HG03097 (cell line): Measurements from ENCODE around the gene DPP6.

Experiments
- ATAC-seq: cut with Tn5 transposase; IDR thresholded peaks from one replicate; pipeline ENCODE4 v1.9.1; 2021; ENCODE audit not compliant: unreplicated experiment, low FRiP score

DPP6 gene

DNA sequence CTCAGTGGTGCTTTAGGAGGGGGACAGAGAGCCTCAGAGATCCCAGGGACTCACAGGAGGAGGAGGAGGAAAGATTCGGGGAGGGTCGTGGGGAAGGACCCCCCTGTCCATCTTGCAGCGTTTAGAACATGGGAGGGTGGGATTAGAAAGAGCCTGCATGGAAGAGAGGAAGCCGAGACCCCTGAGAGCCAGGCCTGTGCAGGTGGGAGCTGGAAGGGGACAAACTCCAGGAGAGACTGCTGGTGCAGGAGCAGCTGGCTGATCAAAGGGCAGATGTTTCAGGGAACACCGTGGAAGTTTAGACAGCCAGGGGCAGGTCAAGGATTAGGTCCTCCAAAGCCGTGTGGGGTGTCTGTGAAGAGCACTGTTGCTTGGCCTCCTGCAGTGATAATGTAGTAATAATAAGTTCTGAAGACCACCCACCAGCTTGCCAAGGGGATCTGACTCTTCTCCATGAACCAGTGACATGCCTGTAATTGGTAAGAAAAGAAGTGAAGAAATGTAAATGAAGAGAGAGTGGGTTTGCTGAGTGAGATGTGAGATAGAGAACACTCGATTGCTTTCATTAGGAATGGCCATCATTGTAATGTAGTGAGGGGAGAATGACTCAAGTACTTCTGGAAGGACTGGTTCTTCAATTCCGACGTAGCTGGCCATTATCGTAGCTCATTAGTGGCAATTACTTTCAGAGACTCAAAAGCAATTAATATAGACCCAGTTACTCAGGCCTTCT lies 525.1 kb downstream of the DPP6 start:
- no peak for ATAC-seq

DNA sequence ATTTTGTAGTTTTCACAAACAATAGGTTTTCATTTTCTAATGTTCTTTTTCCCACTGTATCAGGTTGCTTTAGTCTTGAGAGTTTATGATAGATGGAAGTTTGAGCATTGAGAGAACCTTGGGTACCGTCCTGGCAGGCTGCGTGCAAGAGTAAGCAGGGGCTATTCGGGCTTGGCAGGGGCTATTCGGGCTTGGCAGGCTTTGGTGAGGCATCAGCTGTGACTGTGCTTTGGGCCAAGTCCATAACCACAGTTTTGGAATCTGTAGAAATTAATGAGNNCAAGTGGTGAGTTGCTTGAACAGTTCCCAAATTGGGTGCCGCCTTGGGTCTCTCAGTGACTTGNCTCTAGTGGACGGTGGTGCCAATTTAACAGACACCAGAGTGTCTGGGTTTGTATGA lies 526.1 kb downstream of the DPP6 start:
- ATAC-seq: no peak

GRCh38 chr7:154579711-154580110 lies 527.5 kb downstream of the DPP6 start:
- no peak for ATAC-seq

DNA sequence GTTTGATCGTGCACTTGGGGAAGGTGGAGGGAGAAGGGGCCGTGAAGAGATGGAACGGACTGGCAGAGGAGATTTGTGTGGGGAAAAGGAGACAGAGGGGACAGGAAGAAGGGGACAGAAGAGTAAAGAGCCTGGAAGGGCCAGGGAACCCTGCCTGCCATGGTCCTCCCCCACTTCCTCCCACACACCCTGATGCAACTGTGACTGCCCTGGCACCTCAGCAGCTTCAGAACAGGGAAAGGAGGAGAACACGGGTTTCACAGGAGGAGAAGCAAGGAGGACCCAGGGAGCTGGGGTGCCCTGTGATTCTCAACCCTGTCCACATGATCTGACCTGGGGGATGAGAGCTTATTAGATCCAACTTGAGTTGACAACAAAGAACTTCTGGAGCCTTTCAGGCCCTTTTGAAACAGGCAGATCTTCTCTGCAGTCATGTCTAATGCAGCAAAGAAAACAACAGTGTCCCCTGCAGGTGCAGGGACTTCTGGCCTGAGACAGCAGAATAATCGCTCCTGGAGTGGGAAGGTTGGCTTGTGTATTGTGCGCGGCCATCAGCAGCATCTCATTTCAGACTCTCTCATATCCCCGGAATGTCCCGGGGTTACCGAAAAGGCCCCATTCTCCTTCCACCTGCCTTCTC lies 529.2 kb downstream of the DPP6 start:
- ATAC-seq: no peak

- ATAC-seq: no peak
Measured at GRCh38 chr7:154583454-154583853, 531.3 kb downstream of the DPP6 start.

DNA sequence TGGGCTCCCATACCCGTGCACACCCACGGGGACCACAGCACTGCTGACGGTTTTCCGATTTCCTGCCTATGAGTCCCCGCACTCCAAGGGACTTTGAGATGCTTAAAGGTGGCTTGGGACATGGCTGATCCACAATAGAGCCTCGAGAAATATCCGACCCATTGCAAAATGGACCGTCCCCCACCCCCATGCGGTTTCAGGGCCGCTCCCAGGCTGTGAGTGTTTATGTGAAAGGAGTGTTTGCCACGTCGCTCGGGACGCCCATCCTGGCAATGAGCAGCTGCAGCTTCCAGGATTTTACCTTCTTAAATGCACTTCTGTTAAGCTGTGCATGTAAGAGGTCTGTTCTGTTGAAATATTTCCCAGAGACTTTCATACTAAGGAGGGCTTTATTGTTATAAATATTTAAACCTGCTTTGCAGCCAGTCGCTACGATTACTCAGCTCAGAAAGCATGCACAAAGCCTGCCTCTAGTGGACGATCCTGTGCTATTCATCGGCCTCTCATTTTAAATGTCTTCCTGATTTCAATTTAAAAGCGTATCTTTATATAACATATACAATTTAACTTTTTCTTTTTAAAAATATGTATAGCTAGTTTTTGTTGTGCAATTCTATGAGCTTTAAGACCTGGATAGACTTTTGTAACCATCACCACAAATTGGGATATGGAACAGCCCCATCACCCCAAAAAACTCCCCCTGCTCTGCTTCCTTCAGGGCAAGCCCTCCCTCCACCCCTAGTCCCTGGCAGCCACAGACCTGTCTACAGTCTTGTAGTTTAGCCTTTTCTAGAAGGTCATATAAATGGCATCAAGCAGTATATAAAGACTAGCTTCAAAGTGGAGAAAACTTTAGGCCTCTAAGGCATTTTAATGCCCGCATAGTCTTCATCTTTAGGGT lies 532.4 kb downstream of the DPP6 start:
- ATAC-seq: no peak

- no peak for ATAC-seq
Measured at GRCh38 chr7:154587792-154588191, 535.6 kb downstream of the DPP6 start.

DNA sequence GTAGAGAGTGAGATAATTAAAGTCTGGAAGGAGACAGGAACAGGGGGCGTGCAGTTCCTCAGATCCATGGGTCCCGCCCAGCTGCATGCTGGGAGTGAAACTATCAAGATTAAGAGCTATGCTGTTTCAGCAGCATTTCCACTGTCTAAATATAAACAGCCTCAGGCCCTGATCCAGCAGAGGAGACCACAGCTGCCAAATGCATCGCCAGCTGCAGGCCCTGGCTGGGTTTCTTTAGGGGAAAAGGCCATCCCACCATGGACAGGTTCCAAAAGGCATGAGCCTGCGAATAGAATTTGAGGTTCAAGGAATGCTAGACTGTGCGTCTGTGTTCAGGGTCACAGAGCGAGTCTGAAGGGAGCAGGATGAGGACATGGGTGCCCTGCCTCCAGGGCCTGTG lies 539.3 kb downstream of the DPP6 start:
- ATAC-seq: no peak

GRCh38 chr7:154592388-154592787 lies 540.2 kb downstream of the DPP6 start:
- ATAC-seq: no peak

- ATAC-seq: no peak
Measured at GRCh38 chr7:154598396-154598795, 546.2 kb downstream of the DPP6 start.

DNA sequence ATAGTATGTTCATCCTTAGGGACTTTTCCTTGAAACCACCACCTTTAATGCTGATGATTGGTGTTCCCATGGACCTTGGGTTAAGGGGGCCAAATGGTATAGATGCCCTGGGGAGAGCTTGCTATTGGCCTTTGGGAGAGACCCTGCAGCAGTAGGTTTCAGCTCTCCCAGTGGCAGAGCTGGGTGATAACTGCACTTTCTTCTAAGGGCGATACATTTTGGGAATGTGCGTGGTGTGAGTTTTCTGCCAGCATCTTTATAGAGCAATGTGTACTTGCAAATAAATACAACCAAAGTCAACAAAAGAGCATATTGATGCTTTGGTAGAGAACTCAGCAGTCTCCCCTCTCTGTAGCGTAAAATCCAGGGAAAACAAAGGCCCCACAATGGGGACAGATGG lies 546.7 kb downstream of the DPP6 start:
- ATAC-seq: no peak

DNA sequence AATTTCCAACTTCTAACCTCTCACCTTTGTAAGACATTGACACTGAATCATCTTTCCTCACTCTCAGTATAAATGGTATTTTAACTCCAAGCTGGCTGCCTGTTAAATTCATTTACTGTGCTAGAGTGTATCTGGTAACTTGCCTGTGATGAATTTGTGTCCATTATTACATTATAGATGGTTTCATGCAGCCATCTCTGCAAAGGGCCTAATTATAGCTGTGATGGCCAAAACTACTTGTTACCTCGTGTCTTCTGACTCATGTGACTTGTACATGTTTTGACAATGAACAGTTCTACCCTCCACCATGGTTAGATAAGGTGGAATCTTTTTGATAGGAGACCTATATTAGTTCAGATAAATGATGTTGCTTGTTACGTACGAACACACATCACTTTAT lies 558.7 kb downstream of the DPP6 start:
- ATAC-seq: no peak

GRCh38 chr7:154613811-154614210 lies 561.6 kb downstream of the DPP6 start:
- no peak for ATAC-seq

GRCh38 chr7:154620141-154620755 lies 568.0 kb downstream of the DPP6 start:
- no peak for ATAC-seq

DNA sequence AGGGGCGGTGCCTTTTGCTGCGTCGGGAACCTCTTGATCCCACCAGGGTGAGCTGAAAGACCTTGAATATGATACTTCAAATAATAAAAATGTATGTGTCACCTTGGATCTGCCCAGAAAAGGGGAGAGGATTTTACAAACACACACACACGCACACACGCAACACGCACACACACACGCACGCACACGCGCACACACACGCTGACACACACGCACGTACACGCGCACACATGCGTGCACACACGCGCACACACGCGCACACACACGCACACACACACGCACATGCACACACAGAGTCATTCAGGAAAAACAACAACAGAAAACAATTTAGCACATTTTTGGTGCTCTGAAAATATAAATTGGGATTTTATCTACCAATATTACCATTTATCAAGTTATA lies 571.2 kb downstream of the DPP6 start:
- no peak for ATAC-seq

- no peak for ATAC-seq
Measured at GRCh38 chr7:154627646-154628290, 575.6 kb downstream of the DPP6 start.

DNA sequence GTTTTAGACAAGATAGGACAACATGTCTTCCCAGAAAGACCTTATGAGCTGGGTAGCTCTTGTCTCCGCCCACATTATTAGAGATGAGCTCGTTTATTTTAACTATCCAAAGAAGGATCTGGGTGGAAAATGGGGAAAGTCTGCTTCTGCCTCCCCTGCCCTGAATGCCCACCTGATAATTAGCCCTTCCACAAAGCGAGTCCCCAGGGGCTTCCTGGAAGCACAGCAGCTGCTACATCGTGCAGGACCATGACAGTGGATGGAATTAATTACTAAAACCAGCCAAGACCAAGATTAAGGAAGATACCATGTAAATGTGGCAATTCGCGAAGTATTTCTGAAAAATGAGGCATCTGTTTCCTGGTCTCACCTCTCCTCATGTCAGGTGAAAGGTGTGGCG lies 576.4 kb downstream of the DPP6 start:
- ATAC-seq: no peak

DNA sequence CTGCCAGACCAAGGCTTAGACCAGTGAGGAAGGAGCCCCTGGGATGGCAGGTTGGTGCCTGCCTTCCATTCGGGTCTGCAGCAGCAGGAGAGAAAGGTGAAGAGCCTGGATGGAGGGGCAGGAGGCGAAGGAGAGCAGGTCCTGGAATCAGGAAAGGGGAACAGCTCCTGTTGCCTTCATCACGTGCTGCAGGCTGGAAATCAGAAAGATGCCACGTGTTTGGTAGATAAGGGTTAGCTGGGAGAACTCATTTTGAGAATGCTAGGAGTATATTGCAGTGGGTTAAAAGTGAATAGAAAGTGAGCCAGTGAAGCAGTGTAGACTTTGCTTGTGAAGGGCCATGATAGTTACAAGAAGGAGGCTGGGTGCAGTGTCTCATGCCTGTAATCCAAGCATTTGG lies 579.0 kb downstream of the DPP6 start:
- no peak for ATAC-seq

- no peak for ATAC-seq
Measured at GRCh38 chr7:154633641-154634040, 581.4 kb downstream of the DPP6 start.

- ATAC-seq: no peak
Measured at GRCh38 chr7:154638286-154638685, 586.1 kb downstream of the DPP6 start.
